ENCODE measurements around the gene ECPAS. TPM values are rescaled to one million over a fixed set of nuclear protein-coding genes. Genes with fewer than 3 reads are reported as not detected.
"Not testable (repeated sequence)": the region's sequence is repeated elsewhere in the genome, so short reads cannot be mapped to it uniquely, and the experiment has no call there.

The ECPAS gene
- total RNA-seq, 1 experiment from 2014 or later: 141 TPM

DNA sequence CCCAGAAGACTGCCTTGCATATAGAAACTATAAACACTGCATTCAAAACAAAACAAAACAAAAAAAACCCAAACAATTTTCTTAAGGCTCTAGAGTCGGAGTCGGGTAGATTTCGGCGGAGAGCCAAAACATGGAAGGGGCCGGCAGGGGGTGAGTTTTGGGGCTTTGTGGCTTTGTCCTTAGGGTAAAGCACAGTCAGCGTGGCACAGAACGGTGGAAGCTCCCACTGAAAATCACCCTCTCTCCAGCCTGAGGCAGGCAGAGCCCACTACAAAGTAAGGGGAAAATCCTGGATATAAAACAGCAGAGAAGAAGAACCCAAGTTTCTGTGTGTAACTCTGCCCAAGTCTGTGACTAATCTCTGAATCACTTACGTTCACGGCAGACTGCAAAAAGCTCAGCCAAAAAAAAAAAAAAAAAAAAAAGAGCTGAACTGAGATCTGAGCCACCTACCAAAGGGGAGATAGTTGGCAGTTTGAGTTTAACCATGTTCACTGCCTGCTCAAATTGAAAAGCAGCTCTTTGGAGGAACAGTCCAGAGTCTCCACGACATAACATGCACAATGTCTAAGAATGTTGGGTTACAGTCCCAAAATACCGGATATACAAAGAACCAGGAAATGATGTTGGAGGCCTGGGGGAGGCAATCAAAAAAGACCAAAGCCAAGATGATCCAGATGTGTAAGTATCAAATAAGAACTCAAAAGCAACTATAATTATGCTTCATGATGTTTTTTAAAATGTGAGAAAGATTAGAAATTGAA is 127.5 kb downstream of the ECPAS start:
- peak; percentile 65 for DNase-seq (ENCODE audit: extremely low read depth, low read depth)

DNA sequence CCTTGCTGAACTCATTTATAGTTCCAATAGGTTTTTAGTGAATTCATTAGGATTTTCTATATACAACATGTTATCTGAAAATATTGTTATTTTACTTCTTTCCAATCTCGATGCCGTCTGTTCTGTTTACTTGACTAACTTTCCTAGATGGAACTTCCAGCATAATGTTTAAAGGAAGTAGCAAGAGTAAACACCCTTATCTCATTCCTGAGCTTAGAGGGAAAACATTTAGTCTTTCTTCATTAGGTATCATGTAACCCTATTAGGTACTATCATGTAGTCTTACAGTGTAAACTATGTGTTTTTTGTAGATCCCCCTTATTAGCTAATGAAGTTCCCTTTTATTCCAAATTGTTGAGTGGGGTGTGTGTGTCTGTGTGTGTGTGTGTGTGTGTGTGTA is 131.6 kb downstream of the ECPAS start:
- no peak for DNase-seq (ENCODE audit: extremely low read depth, low read depth)

DNA sequence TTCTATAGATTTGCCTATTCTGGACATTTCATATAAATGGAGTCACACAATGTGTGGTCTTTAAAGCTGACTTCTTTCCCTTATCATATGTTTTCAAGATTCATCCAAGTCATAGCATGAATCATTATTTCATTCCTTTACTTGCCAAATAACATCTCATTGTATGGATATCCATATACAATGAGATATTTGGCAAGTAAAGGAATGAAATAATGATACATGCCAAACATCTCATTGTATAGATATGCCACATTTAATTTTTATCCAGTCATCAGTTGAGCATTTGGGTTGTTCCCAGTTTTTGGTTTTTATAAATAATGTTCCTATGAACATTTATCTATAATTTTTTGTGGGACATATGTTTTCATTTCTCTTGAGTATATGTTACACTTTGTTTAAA is 133.6 kb downstream of the ECPAS start:
- DNase-seq (ENCODE audit: extremely low read depth, low read depth): no peak

DNA sequence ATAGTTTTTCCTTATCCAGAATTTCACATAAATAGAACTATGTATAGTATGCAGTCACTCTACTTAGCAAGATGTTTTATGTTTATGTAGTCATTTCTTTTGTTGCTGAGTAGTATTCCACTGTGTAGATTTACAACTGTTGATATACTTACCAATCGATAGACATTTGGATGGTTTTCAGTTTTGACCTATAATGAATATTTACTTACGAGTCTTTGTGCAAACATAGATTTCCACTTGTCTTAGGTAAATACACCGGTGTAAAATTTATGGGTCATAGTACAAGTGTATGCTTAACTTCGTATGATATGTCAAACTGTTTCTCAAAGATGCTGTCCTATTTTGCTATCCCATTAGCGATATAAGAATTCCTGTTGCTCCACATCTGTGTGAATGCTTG is 134.4 kb downstream of the ECPAS start:
- no peak for DNase-seq (ENCODE audit: extremely low read depth, low read depth)

DNA sequence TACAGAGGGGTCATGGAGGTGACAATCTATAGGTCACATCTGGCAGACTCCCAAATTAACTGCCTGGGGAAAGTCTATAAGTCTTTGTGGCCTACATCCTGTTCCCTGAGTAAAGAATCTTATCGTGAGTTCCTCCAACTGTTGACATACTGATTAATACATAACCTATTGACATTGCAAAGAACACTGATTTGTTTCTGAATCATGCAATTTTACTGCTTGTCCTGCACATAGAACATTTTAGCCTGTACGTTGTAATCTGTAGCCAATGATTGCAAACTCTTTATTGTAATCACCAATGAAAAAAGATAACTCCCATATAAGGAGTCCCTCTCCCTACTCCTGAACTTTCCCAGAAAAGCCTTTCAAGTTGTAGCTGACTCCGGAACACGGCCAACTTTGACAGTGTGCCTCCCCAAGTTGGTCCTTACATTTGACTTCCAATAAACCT is 135.3 kb downstream of the ECPAS start:
- no peak for DNase-seq (ENCODE audit: extremely low read depth, low read depth)

DNA sequence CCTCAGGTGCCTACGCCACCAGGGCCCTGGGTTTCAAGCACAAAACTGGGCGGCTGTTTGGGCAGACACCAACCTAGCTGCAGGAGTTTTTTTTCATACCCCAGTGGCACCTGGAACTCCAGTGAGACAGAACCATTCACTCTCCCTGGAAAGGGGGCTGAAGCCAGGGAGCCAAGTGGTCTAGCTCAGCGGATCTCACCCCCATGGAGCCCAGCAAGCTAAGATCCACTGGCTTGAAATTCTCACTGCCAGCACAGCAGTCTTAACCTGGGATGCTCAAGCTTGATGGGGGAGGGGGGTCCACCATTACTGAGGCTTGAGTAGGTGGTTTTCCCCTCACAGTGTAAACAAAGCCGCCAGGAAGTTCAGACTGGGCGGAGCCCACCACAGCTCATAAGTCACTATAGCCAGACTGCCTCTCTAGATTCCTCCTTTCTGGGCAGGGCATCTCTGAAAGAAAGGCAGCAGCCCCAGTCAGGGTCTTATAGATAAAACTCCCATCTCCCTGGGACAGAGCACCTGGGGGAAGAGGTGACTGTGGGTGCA is 149.8 kb downstream of the ECPAS start:
- DNase-seq (ENCODE audit: extremely low read depth, low read depth): not testable (repeated sequence)

DNA sequence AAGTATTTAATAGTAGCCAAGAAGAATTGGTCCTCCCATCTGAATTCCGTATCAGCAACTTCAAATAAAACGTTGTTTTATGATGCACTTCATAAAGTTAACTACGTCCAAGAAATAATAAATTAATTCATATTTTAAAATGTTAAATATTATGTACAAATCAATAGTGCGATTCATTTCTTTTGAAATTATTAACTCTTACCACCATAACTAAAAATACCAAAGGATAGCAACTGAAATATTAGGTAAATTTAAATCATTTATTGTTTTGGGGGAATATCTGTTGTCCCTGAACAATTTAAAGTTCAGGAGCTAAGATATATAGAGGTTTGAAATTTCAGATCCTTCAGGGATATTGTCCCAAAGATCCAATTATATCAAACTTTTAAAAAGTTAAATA is 154.1 kb downstream of the ECPAS start, which contains the start of gene OR2K2:
TSS of gene OR2K2 (minus strand) at position 101 of the 400 bp plus-strand sequence. CDS start 1,791 bp downstream, outside the sequence.
- no peak for DNase-seq (ENCODE audit: extremely low read depth, low read depth)

DNA sequence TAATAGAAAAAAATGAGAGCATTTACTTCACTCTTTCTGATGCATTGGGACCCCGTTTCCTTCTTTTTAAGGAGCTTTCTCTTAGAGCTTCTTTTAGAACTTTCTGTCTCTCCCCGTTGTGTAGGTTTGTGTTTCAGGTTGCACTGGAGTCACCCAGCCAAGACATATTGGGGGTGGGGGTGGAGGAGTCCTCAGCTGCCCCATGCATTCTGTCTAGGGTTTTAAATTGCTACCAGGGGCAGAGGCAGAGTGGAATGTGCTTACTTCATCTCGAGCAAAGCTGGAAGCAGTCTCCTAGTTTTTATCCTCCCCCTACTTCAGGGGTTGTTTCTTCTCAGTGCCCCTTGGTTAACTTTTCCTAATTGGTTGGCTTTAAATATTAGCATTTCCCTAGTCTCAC is 163.6 kb downstream of the ECPAS start:
- DNase-seq (ENCODE audit: extremely low read depth, low read depth): no peak

DNA sequence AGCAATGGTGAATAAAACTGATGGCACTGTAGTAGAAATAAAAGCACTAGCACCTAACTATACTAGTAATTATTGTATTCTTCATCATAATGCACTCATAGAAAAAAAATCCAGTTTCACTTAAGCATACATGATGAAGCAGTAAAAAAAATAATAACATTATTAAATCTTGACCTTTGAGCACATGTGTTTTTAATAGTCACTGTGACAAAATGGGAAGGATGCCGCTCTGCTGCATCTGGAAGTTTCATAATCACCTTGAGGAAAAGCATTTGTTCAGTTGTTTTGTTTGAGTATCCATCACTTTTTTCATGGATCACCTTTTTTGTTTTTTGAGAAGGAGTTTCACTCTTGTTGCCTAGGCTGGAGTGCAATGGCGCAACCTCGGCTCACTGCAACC is 167.4 kb downstream of the ECPAS start:
- no peak for DNase-seq (ENCODE audit: extremely low read depth, low read depth)

Small RNAs within 50 kb of the gene (small RNA-seq; reads per million reads assigned to genes)
- 0 reads per million in 2 experiments for gene RNA5SP294

Other genes with a start within 250 kb of the ECPAS start
- not detected in 2 replicates for gene OR2K2, start 154.2 kb downstream of the ECPAS start, total RNA-seq (2014; rRNA removed; shearing (Covaris generic))
- gene ZNF483, start 40.8 kb upstream of the ECPAS start, total RNA-seq (2014; rRNA removed; shearing (Covaris generic)): 1.6 and 2.6 TPM in 2 replicates
- 328 and 351 TPM in 2 replicates for gene PTGR1, start 115.3 kb upstream of the ECPAS start, total RNA-seq (2014; rRNA removed; shearing (Covaris generic))
- gene DNAJC25, start 147.0 kb upstream of the ECPAS start, total RNA-seq (2014; rRNA removed; shearing (Covaris generic)): 10.5 and 12.0 TPM in 2 replicates
- gene GNG10, start 177.2 kb upstream of the ECPAS start, total RNA-seq (2014; rRNA removed; shearing (Covaris generic)): 114 and 122 TPM in 2 replicates